NCI-H524 (cell line): Measurements from ENCODE around the gene TDP1.
"Not testable (repeated sequence)": the region's sequence is repeated elsewhere in the genome, so short reads cannot be mapped to it uniquely, and the experiment has no call there.

Source experiments
- DNase-seq, 2 experiments: peaks; one replicate each; lab custom pipeline; 2025; lab: John Stamatoyannopoulos, UW

The TDP1 gene

DNA sequence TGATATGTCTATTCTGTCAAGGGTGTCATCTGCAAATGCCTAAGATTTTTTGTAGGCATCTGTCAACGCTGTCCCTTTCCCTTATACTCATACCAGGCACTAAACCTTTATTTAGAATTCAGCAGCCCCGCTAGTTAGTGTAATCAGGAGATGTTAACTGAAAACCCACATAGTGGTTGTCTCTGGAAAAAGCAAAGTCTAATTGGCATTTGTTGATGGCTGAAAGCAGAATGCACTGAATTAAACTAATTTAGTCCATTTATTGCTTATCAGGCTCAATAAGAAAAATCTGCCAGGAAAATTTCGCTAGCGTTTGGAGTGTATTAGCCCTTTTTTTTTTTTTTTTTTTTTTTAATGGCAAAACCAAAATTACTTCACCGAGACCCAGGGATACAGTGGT is 34.5 kb downstream of the TDP1 start:
- no peak for DNase-seq

DNA sequence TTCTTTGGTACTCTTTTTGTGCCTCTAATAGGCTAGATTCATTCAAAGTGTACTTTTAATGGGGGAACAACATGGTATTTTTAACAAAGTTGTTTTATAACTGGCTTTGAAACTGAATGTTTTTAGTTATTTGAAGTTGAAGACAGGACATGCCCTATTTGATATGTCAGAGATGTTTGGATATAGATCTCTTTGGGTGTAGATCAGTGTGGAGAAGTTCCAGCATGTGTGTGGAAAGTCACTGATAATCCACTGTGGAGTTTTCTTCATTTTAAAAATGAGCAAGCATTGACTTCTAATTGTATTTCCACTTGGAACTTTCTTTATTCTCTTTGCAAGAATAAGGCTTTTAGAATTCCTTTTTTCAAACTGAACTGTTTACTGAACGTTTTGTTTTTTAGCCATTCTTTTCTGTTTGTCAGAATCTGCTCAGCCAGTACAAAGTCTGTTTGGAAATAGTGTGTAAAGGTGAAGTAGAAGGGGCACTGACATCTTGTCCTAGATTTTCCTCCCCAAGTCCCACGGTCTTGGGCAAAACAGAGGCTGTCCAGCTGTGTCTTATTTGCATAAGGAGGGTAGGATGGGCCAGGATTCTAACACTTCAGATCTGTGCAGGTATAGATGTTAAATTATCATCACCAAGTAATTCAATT is 35.0 kb downstream of the TDP1 start:
- DNase-seq, result no peak

DNA sequence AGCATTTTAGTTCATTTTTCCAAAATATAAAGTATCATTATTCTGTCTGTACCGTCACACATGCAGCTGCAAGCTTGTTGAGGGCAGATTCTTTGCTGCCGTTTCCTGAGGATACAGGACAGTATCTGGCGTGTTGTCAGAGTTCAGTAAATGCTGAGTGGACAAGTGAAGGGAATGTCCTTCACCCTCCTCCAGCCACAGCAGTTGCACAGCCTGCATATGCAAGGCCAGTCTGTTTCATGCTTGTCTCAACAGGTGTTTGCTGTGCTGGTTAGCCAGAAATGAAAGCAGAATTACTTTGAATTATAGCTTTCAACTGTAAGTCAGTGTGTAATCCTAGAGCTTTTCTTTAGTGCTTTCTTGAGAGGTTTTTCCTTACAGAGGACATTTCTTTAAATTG is 36.5 kb downstream of the TDP1 start:
- no peak for DNase-seq

DNA sequence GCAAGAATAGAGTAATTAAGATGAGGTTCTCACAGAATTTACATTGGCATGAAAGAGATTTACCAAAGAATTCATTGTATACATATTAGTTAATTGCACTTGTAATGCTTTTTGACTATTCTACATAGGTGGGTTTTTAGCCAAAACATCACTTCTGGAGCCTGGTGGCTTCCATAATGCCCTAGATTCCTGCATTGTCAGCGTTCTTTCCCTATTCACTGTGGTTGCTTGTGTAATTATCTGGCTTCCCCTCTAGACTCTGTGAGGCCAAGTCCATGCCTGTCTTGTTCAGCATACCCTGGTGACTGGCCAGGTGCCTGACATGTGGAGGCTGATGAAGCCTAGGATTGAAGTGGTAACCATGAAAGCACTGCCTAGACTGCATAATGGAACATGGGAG is 41.2 kb downstream of the TDP1 start:
- DNase-seq, result no peak

DNA sequence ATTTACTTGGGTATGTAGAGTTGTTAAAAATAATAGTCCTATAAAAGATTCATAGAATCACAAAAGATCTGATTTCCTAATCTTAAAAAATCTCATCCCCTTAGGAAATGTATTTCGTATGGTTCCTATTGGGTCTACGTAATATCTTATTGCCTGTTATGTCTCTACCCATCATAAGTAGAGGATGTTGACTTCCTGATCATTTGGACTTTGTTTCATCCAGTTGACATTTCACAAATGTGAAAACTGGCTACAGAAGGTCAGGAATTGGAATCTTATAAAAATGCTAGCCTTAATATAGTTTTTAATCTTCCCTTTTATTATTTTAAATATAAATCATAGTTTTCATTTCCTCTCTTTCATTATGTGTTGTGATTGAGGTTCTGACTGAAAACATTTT is 45.2 kb downstream of the TDP1 start:
- DNase-seq, result no peak

DNA sequence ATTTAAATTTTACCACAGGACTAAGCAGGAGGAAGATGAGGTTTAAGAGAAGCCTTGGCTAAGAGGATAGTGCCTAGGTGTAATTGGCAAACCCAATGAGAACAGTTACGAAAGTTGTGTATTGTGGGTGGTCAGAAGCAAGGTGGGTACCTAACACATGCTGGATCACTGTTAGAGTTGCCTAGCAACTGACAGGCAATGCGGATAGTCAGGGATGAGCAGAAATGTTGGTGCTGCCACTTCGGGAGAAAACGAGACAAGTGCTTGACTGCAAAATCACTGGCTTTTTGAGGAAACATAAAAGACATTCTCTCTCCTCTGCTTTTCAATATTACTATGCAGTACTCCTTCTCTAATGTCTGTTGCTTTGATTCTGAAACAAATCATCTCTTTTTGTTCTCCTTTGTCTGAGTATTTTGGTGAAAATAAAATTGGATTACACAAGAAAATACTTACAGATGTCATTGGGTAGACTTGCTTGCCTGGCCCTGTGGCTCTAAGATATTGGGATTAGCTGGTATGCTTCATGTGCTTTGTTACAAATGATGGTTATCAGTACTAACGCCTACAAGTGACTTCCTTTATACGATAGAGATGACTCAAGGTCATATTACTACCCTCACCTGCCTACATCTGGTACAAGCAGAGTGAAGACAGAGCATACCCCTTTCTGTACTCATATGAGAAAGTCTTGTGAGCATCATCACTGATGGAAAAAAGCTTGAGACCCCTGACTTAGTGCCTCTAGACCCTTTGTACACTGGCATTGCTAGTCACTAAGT is 48.0 kb downstream of the TDP1 start:
- DNase-seq, result no peak

DNA sequence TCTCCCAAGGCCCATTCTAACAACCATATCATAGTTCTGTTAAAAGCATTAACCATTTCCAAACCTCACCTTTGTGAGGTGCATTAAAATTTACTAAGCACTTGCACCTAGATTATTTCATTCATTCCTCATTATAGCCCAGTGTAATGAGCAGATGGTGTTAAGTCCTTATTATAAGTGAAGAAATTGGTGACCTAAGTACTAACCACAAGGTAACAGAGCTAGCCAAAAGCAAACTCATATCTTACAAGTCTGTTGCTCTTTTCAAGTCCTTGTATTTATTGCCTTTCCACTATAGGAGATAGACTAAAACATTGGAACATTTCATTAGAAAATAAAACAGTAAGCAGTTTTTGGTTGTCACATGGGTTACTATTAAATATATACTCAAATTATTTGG is 49.7 kb downstream of the TDP1 start:
- no peak for DNase-seq

DNA sequence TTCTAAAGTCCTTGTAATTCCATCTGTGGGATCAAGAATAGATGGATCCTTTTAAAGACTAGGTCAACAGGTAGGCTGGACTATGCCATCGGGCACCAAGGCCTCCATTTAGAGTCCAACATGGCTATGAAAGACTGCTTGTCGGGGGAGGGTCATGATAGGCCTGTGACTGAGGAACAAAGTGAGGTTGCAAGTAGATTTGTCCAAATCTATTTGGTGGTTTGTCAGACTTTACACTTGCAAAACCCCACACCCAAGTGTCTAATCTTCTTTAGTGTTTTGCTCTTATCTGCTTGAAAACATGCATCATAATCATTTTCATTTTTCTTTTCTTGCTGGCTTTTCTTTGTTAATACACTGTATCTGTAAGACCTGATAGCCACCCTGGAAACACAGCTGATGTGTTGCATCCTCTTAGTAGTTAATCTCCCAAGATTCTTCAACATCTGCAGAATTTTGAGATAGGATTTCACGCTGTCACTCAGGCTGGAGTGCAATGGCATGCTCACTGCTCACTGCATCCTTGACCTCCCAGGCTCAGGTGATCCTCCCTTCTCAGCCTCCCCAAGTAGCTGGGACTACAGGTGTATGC is 50.3 kb downstream of the TDP1 start:
- DNase-seq, result no peak

DNA sequence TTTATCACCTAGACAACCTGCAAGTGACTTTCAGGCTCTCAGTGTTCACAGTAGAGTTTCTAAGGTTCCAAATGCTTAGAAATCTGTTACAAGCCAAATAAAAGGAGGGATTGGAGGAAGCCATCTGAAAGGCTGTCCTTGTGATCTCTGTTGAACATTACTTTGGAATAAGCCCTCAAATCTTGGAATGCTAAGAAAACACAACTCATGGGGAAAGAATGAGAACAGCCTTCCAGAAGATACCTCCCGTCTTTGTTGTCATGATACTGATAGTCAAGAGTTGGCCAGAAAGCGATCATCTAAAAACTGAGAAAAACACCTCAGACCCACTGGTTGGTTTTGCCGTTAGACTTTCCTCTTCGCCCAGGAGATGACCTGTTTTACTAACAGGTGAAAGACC is 61.6 kb downstream of the TDP1 start:
- DNase-seq, result no peak

DNA sequence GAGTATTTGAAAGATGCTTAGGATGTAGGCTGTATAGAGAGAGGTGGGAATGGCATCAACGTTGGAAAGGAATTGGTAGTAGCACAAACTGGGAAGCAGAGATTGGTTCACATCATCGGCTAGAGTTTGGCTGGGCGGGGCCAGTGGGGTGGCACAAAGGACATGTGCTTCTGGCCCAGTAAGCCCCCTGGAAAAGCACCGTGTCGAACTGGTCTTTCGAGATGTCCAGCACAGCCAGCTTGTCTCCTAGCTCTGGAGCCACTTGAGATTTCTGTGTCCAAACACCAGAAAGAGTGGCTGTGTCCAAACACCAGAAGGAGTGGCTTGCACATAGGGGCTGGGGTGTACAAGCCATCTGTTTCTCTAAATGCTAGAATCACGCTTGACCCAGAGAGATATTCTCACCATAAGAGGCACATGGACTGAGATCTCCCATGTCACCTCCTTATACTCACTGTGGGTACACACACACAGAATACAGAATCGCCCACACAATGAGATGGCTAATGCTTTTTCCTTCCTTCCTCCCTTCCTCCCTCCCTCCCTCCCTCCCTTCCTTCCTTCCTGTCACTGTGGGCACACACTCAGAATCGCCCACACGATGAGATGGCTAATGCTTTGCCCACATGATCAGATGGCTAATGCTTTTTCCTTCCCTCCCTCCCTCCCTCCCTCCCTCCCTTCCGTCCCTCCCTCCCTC is 64.2 kb downstream of the TDP1 start:
- DNase-seq, result no peak

DNA sequence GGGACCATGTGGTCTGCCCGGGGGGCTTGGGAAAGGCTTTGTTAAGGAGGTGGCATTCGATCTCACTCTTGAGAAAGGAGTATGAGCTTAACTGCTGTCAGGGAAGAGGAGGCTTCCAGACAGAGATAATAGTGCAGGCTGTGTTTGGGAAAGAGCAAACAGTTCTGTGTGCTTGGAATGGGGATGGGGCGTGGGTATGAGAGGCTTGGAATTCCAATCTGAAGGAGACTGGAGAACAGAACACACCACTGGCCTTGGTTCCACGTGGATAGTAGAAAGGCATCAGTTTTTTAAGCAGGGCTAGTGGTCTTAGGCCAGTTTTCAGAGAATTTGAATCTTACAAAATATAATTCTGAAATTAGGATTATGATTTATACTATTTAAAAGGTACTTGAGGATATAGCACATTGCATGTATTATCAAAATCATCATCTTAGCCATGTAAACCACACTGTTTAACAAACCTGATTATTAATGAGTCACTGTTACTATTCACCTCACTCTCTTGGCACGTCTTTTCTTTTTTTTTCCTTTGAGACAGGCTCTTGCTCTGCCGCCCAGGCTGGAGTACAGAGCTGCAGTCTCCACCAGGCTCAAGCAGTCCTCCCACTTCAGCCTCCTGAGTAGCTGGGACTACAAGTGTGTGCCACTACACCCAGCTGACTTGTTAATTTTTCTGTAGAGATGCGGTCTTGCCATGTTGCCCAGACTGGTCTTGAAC is 67.6 kb downstream of the TDP1 start:
- no peak for DNase-seq

DNA sequence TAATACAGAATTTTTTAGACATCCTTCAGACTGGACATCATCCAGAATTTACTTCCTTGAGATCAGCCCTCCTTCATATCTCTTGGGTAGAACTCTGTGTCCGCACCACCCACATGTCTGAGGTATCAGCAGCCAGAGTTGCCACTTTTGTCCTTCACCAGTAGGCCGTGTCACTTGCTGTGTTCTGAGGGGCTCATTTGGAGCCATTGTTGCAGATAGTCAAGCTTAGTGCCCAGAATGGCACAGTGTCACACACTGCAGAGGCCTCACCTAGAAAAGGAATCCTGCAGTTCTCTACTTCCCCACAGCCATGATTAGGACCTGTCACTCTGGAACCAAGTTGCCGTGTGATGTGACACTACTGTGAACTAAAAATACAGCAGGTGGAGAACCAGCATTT is 69.2 kb downstream of the TDP1 start:
- DNase-seq, result no peak

DNA sequence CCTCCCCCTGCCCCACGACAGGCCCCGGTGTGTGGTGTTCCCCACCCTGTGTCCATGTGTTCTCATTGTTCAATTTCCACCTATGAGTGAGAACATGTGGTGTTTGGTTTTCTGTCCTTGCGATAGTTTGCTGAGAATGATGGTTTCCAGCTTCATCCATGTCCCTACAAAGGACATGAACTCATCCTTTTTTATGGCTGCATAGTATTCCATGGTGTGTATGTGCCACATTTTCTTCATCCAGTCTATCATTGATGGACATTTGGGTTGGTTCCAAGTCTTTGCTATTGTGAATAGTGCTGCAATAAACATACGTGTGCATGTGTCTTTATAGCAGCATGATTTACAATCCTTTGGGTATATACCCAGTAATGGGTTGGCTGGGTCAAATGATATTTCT is 70.9 kb downstream of the TDP1 start:
- not testable (repeated sequence) for DNase-seq

DNA sequence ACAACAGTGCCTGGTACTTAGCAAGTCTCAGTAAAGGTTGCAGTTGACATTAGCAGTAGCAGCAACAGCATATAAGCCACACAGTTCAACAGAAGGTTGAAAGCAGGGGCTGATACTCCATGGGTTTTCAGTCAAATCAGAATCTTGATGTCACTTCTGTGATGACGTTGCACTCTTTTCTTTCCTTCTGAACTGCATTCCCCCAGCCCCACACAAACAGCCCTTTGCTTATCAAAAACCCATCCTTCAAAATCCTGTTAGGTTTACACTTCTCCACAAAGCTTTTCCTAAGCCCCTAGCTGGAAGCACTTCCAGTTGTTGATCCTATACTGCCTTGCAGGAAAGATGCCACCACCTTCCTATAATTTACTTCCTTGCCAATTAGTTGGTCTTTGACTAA is 72.1 kb downstream of the TDP1 start:
- no peak for DNase-seq

DNA sequence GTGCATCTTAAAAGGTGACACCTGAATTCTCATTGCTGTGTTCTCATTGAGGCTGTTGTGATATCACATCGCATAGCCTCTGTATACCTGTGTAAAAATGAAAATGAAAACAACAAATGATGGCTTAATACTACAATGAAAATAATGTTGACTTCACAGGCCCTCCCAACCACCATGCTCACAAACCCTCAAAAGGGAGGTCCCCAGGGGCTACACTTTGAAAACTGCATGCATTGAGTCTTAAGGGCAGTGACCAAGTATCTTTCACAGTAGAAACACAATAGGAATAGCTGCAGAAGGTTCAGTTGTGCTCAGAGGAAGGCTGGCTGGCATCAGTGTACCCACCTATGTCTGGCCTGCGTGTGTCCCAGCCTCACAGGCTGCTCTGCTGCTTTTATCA is 78.4 kb downstream of the TDP1 start:
- DNase-seq, result no peak

DNA sequence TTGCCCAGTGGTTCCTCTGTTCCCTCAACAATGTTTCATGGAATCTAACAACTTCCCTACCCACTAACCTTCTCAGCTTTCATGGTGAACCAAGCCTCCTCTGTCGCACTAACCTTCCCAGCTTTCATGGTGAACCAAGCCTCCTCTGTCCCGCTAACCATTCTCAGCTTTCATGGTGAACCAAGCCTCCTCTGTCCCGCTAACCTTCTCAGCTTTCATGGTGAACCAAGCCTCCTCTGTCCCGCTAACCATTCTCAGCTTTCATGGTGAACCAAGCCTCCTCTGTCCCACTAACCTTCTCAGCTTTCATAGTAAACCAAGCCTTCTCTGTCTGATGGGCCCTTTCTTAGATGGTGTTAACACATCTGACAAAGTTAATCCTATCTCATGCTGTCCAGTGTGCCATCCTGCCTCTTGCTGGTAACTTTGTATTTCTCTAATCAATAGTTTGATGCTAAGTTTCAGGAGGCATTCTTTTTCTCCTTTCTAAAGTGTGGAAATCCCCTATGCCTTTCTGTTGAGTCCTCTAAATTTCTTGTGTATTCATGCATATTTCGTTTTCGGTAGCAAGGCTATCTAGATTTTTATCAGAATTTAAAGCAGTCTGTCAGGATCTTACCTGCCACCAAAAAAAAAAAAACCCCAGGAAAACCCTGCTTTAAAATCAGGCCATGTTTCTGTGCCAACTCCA is 79.3 kb downstream of the TDP1 start:
- no peak for DNase-seq

DNA sequence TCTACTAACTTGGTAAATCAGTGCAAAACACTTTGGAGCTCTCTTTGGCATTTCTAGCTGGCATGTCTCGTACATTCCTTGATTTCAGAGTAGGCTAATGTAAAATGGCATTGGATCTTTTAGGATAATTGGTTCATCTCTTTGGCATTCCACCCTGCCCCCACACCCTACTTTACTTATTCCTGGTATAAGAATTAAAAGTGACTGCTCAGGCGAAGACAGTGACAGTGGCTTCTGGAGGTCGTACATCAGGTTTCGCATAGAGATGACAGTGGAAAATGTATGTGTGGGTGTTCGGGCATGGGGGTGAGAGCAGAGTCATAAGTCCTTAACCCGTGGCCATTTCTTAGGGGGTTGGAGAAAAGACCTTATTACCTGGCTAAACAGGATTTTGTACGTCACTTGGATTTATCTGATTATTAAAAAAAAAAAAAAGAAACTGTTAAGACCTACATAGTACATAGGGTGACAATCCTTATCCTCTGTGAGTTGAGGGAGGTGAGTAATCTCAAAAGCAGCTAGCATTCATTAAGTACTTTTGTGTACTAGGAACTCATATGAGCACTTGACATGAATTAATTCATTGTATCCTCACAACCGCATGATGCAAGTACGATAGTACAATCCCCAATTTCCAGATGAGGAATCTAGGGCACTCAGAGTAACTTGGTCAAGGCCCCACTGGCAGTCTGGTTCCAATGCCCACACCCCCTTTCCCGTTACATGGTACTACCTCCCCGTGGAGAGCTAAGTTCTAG is 83.7 kb downstream of the TDP1 start:
- no peak for DNase-seq

DNA sequence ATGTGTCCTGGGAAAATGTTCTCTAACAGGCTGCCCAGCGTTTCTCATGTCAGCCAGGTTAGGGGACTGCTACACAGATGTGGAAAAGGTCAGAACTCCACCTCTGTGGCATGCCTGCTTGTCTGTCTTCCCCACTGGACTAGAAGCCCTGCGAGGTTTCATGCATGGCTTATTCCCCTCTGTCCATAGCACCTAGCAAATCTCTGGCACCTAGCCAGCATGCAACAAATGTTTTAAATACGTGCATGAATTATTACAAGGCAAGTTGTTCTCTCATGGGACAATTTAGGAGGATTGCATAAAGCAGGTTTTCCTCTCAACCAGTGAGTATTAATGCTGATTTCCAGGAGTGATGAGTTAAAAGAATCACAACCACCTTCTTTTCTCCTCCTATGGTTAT is 84.7 kb downstream of the TDP1 start:
- DNase-seq, result no peak

DNA sequence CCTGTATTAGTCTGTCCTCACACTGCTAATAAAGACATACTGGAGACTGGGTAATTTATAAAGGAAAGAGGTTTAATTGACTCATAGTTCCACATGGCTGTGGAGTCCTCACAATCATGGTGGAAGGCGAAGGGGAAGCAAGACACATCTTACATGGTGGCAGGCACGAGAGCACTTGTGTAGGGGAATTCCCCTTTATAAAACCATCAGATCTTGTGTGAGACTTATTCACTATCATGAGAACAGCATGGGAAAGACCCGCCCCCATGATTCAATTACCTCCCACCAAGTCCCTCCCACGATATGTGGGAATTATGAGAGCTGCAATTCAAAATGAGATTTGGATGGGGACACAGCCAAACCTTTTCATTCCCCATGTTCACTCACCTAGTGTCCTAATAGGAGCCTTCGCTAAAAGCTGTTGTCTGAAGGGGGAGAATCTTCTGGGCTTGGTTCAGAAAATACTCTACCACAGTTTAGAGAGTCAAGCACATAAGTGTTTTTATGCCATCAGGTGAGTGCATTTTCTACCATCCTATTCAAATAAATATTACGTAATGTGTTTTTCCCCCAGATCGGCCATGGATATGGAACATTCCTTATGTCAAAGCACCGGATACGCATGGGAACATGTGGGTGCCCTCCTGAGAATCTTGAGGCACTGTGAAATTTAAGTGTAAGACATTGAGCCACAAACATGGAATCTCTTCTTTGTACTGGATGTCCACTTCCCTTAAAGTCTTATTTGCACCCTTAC is 86.9 kb downstream of the TDP1 start:
- no peak for DNase-seq

DNA sequence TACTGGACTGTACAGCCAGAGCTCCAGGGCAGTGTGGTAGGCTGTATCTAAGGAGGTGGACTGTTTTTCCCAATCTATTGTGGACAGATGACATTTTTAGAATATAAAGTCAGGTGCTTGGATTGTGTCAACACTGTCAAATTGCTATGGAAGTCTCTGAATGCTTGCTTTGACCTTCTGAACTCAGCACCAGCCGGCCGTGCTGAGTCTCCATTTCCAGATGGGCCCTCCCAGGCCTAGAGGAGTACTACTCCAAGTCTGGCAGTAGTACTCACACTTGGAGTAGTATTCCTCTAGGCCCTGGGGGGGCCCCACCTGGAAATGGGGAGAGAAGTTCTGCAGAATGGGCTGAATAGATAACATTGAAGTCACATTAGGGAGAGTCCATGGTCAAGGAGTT is 89.9 kb downstream of the TDP1 start:
- DNase-seq, result no peak
